ENCODE measurements around the gene ARPC2. TPM values are rescaled to one million over a fixed set of nuclear protein-coding genes. Genes with fewer than 3 reads are reported as not detected.
A peak's percentile ranks its signal among the peaks of the same experiment; 100 is the strongest.

The ARPC2 gene
- total and polyA plus RNA-seq, 2 of the 13 experiments (the other 11 are each of a cell fraction or from before 2014, with no cell fraction given) = 168 to 303 TPM

- FAIRE-seq (no peak), ATAC-seq (no peak), DNase-seq (ENCODE audit: low spot score) (no peak)
- H3K9me3 ChIP-seq (ENCODE audit: low read length) = no peaks in the 10 kb centered on the region
- intact Hi-C loops (cut with micrococcal nuclease; ENCODE audit: unreplicated experiment) = no loop called here
- H3K27ac ChIP-seq (ENCODE audit: extremely low read length, insufficient read depth, low read length) = no peak overlapping the region
- peaks cover 32% of the 10 kb centered on the region; the same call in 1 of the 2 replicates for H4K20me1 ChIP-seq (ENCODE audit: insufficient read depth, low read length)
- POLR2A ChIA-PET = no interaction called here
- H2AFZ ChIP-seq (ENCODE audit: low read length) = no peak overlapping the region
- peaks cover 20% of the 10 kb centered on the region for H3K79me2 ChIP-seq (ENCODE audit: insufficient read depth, low read length)
- BruUV-seq (replicated peaks) = no TSS peak
- no peaks in the 10 kb centered on the region for H3K27me3 ChIP-seq (ENCODE audit: control insufficient read depth in 1 of 2, insufficient read depth in 2 of 2, low read length in 2 of 2)
- H3K4me2 ChIP-seq (ENCODE audit: low read depth, low read length) = no peak overlapping the region
- 97% methylated on average over 14 of the region's 14 CpGs for WGBS (ENCODE audit: low lambda C conversion rate)
- H3K4me1 ChIP-seq (ENCODE audit: insufficient read depth, low read length) = peaks cover 18% of the 10 kb centered on the region
- CTCF ChIA-PET (ENCODE audit: low intra/inter-chr PET ratio, low total read pairs) = no interaction called here
- in situ Hi-C loops (cut with HindIII; ENCODE audit: extremely low pct_ligation_motif_present, low pct_unique_long_range_greater_than_20kb) = no loop called here
- no peak overlapping the region for H3K4me3 ChIP-seq (replicated peaks in 1 of 3; ENCODE audit: insufficient read depth in 1 of 3, low read depth in 2 of 3, low read length in 3 of 3)
- no peak for TF ChIP-seq HNF1A (IDR thresholded peaks at IDR 0.05; ENCODE audit: low read depth)
- TF ChIP-seq HNF1A (CRISPR knock-in tag; IDR thresholded peaks at IDR 0.05; ENCODE audit: borderline replicate concordance) = no peak
- TF ChIP-seq RBFOX2 (IDR thresholded peaks at IDR 0.05; ENCODE audit: low read depth, low read length) = 0 out of 2 replicates have a peak, but pooled peaks have one; percentile 42
- TF ChIP-seq CBFB (CRISPR knock-in tag; IDR thresholded peaks at IDR 0.05) = no peak
- no peak for TF ChIP-seq MTA3 (CRISPR knock-in tag; IDR thresholded peaks at IDR 0.05)
- no peak for TF ChIP-seq MIER2 (CRISPR knock-in tag; IDR thresholded peaks at IDR 0.05)
- TF ChIP-seq RBM22 (optimal IDR thresholded peaks at IDR 0.05; ENCODE audit: low read length) = peak; percentile 54
- no peak for TF ChIP-seq TERF1 (CRISPR knock-in tag; IDR thresholded peaks at IDR 0.05)
- no peak for TF ChIP-seq ZNF776 (CRISPR knock-in tag; IDR thresholded peaks at IDR 0.05)
- peak; percentile 41 for TF ChIP-seq AGO2 (optimal IDR thresholded peaks at IDR 0.05; ENCODE audit: low read depth, low read length)
- TF ChIP-seq RFX5 (IDR thresholded peaks at IDR 0.05; ENCODE audit: low read depth, low read length) = no peak
- TF ChIP-seq ZNF687 (CRISPR knock-in tag; IDR thresholded peaks at IDR 0.05) = 0 out of 2 replicates have a peak, but pooled peaks have one; percentile 12
- peaks cover 49 to 78% of the 10 kb centered on the region in 2 experiments for H3K36me3 ChIP-seq (replicated peaks in 1 of 2; ENCODE audit: control insufficient read depth in 1 of 2, insufficient read depth in 2 of 2, low read length in 2 of 2)
- no peak overlapping the region for H3K9ac ChIP-seq (ENCODE audit: insufficient read depth, low read depth, low read length)
Observed at GRCh38 chr2:218280260-218280870, 63.4 kb downstream of the ARPC2 start.
